DMS153 (cell line): ENCODE data around the gene PRSS56.

Source experiments
- DNase-seq: peaks from one replicate; lab custom pipeline; 2025; lab: John Stamatoyannopoulos, UW

The PRSS56 gene

GRCh38 chr2:232486558-232487384 is 33.4 kb upstream of the PRSS56 start:
- no peak for DNase-seq

- DNase-seq: no peak
Measured at GRCh38 chr2:232487385-232488096, 32.6 kb upstream of the PRSS56 start, which contains the start of gene ECEL1. ECEL1 (minus strand) TSS chr2:232487834; CDS start chr2:232486653, 1,181 bp downstream.

- no peak for DNase-seq
Measured at GRCh38 chr2:232488097-232488711, 32.0 kb upstream of the PRSS56 start.

- no peak for DNase-seq
Measured at GRCh38 chr2:232488721-232489300, 31.4 kb upstream of the PRSS56 start.

- no peak for DNase-seq
Measured at GRCh38 chr2:232489516-232490220, 30.5 kb upstream of the PRSS56 start.

- no peak for DNase-seq
Measured at GRCh38 chr2:232490221-232491138, 29.7 kb upstream of the PRSS56 start.

- DNase-seq: no peak
Measured at GRCh38 chr2:232491139-232491780, 28.9 kb upstream of the PRSS56 start.

GRCh38 chr2:232492236-232492848 is 27.8 kb upstream of the PRSS56 start:
- DNase-seq: no peak

- no peak for DNase-seq
Measured at GRCh38 chr2:232492963-232493700, 27.1 kb upstream of the PRSS56 start.

GRCh38 chr2:232493701-232494474 is 26.3 kb upstream of the PRSS56 start:
- no peak for DNase-seq

- no peak for DNase-seq
Measured at GRCh38 chr2:232494542-232494941, 25.6 kb upstream of the PRSS56 start.

GRCh38 chr2:232495292-232495691 is 24.9 kb upstream of the PRSS56 start:
- no peak for DNase-seq

- DNase-seq: no peak
Measured at GRCh38 chr2:232496501-232497270, 23.5 kb upstream of the PRSS56 start.

- no peak for DNase-seq
Measured at GRCh38 chr2:232497348-232497747, 22.8 kb upstream of the PRSS56 start.

GRCh38 chr2:232498452-232498851 is 21.7 kb upstream of the PRSS56 start:
- DNase-seq: no peak

- DNase-seq: no peak
Measured at GRCh38 chr2:232501331-232501771, 18.8 kb upstream of the PRSS56 start.

- no peak for DNase-seq
Measured at GRCh38 chr2:232501794-232502390, 18.3 kb upstream of the PRSS56 start.
